ENCODE measurements around the gene RNF125.
"Not testable (repeated sequence)": the region's sequence is repeated elsewhere in the genome, so short reads cannot be mapped to it uniquely, and the experiment has no call there.

RNF125 gene

DNA sequence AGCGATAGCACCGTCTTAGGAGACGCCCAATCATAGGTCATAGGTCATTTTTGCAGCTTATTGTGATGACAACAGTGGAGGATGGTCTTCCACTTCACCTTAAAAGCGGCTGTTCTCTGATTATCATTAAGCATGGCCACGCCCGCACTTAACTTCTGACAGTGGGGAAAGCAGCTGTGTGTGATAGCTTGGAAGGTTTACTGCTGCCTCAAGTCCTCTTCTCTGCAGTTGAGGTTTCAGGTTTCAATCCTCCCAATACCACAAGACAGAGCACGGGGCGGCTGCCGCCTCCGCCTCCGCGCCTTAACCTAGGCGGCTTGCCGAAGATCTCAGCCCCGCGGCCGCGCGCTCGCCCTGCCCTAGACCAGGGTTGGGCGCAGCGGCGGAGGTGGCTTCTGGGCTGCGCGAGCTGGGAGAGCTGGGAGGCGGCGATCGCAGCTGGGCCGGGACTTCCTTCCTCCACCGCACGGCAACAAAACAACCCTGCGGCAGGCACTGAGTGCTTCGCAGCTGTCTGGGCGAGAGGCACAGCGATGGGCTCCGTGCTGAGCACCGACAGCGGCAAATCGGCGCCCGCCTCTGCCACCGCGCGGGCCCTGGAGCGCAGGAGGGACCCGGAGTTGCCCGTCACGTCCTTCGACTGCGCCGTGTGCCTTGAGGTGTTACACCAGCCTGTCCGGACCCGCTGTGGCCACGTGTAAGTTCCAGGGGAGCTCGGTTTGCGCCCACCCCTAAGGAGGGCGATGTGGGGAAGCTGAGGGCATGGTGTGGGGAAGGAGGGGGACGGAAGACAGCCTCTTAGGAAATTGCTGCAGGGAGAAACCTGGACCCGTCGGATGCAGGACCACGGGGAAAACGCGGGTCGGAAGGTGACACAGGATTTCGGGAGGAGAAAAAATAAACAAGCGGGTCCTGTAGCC is at the start of gene RNF125:
Gene RNF125, plus strand, starts transcription at position 495 of the 920 bp plus-strand sequence. Its CDS starts 39 bp downstream, at position 534.
- peak; percentile 93 for DNase-seq

DNA sequence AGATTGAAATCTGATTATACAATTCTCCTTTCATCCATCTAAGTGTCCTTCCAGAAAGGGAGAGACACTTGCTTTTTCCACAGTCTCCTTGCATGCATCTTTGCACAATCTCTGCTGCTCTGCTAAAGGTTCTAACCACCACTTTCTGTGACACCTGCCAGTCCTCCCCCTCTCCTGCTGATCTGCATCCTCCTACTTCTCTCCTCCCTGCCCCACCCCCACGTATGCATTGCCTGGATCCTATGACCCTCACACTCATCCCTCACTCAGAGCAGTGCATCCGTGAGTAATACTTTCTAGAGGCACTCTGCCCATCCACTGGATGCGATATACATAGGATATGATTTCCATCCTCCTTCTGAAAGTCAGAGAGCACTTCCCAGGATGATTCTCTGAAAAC is 48.0 kb upstream of the RNF125 start:
- DNase-seq = no peak

DNA sequence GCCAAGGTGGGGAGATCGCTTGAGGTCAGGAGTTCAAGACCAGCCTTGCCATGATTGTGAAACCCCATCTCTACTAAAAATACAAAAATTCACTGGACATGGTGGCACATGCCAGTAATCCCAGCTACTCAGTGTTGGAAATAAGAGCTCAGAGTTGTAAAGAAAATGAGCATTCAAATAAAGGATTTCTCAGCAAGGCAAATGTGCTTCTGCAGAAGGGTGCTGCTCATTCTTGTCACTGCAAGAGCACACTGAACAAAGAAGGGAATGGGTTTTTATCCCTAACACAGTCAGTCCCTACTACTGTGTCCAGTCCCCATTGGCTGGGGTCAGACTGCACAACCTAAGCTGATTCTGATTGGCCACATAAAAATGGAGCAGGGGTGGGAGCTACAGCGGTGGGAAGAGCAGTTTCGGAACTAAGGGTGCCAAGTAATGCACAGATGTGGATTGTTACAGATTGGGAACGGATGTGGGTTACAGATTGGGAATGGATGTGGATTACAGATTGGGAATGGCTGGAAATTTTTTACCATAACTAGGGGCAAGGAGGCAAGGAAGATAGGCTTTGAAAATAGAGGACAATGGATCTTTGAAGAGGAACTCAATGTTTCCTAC is 44.6 kb upstream of the RNF125 start:
- no peak for DNase-seq

DNA sequence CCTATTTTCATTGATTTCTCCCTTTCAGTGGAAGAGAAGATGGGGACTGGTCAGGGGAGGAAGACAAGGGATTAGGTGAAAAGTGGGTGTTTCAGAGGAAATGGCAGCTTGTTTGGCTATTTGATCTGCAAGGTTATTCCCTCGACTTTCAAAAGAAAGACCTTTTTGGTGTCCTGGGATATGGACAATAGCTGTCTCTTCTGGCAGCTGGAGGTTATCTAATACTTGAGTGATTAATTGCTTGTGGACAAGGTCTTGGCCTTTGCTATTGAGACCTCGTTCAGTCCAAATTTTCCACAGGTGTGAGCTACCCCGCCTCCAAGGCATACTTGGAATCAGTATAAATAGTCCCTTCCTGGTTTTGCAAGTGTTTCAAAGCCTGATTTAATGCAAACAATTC is 42.4 kb upstream of the RNF125 start:
- DNase-seq = no peak

DNA sequence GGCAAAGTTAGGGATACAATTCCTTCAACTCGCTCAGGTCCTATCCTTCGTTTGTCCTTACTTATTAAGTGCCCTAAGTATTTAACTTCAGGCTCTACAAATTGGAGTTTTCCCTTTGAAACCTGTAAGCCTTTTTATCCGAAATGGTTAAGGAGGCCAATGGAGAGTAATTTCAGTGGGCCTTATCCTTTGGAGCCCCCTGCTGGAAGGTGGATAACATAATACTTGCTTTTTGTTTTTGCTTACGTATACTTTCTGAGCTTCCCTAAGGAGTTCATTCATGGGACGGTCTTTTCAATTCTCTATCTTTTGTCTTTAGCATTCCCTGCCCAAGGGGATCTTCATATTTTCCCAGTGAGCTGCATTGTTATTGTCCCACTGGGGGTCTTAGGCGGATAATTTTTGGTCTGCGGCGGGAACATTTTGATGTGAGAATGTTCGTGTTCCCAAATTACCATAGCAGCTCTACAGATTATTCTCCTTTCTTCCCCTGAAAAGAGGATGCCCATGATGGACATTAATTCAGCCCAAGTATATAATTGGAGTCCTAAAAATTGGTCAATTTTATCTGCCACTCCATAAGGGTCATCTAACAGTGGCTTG is 41.3 kb upstream of the RNF125 start:
- peak; percentile 85 for DNase-seq

DNA sequence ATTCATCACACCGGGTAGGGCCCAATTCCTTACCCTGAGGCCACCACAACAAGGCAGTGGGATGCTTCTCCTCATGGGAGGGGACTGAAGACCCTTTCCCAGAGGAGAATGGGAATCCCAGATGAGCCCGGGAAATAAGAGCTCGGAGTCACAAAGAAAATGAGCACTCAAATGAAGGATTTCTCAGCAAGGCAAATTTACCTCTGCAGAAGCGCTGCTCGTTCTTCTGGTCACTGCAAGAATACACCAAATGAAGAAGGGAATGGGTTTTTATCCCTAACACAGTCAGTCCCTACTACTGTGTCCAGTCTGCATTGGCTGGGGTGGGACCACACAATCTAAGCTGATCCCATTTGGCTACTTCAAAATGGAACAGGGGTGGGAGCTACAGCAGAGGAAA is 40.0 kb upstream of the RNF125 start:
- DNase-seq = no peak

DNA sequence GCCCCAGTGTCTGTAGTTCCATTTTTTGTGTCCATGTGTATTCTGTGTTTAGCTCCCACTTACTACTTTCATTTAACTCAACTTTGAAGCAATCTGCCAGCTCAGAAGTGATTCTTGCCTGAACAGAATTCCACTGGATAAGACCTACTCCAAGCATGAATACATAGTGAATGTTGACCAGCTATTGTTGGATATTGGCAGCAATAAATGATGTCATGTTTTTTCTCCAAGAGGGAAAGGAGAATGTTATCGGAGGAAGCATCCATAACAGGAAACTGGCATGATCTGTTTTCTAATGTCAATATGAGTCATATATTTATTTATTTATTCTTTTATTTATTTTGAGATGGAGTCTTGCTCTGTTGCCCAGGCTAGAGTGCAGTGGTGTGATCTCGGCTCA is 38.9 kb upstream of the RNF125 start:
- no peak for DNase-seq

DNA sequence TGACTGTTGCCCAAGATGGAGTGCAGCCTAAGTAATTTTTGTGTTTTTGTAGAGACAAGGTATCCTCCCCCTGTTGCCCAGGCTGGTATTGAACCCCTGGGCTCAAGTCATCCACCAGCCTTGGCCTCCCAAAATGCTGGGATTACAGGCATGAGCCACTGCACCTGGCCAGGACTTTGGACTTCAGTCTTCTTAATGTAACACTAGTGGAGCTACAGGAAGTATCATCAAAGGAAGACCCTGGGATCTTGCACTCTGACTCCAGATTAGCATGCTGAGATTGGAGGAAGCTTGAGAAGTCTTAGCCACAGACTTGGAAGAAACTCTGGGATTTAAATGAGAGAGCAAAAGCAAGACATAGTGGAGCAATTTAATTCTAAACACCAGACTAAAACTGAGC is 37.8 kb upstream of the RNF125 start:
- no peak for DNase-seq

DNA sequence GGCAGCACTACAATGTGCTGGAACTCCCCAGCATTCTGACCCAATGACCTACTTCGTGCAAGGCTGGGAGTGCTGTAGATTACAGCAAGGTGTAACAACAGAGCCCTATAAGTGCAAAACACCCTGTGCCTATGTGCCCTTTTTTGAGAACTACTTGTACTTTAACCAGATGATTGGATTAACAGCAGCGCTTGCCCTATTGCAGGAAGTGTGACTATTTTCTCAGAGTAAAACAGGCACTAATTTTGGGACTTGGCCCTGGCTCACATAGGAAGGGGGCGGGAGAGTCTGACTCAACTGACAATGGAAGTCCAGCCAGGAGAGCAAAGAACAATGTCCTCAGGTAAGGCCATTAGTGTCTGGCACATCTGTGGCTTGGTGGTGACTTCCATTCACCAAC is 35.6 kb upstream of the RNF125 start:
- peak; percentile 32 for DNase-seq

DNA sequence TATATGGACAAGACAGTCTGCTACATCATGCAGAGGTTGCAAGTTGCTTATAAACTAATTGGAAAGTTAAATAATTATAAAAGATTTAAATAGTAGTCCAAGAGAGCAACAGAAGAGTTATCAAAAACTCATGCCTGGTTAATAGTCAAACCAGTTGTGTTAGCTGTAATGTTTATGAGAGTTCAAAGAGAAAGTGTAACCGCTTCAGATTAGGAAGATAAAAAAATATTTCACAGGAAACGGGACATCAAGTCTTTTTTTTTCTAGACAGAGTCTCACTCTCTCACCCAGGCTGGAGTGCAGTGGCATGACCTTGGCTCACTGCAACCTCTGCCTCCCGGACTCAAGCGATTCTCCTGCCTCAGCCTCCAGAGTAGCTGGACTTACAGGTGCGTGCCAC is 34.6 kb upstream of the RNF125 start:
- DNase-seq = no peak

DNA sequence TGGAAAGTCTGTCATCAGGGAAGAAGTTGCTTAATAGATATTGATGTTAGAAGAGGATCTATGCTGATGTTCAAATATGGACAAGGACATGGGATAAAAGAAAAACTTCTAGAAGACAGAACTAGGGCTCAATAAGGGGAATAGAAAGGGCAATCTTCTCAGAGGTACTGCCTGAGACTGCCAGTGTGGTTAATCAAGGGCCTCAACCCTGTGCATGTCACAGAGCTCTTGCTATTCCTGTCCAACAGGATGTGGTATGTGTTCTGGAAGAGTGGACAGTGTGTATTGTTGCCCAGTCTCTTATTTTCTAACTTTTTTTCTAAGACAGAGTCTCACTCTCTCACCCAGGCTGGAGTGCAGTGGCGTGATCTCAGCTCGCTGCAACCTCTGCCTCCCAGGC is 27.8 kb upstream of the RNF125 start:
- no peak for DNase-seq

DNA sequence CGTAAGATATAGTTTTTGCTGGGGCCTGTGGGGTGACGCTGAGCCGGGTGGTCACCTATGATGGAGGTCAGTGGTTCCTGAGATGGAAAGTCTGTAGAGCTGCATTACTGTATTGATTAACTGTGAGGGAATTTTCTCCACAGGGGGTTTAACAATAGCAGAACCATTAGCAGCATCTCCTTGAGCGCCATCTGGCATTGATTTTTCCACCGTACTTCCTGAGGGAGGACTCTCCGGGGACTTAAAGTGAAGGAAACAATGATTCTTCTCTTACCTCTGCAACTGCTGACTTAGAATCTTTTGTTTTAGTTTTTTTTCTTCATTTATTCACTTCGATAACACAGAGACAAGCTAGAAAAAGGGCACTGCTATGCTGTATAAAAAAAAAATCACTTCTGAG is 22.6 kb upstream of the RNF125 start:
- peak; percentile 59 for DNase-seq

DNA sequence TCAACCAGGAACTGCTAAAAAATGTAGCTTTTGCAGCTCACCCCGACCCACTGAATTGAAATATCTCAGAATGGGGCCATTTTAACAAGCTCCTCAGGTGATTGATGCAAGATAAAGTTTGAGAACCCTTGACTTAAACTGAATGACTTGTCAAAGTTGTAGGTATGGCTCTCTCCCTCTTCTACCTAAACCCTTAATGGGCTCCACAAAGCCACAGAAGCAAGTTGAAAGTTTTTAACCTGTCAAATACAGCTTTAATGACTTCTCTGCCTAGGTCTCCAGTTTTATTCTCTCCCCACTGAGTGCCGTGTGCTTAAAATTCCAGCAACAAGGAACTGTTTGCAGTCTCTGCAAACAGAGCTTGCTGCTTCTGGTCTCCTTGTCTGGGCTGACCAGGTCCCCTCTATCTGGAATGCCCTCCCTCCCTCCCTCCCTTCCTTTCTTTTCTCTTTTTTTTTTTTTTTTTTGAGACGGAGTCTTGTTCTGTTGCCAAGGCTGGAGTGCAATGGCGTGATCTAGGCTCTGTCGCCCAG is 19.7 kb upstream of the RNF125 start:
- DNase-seq = no peak

DNA sequence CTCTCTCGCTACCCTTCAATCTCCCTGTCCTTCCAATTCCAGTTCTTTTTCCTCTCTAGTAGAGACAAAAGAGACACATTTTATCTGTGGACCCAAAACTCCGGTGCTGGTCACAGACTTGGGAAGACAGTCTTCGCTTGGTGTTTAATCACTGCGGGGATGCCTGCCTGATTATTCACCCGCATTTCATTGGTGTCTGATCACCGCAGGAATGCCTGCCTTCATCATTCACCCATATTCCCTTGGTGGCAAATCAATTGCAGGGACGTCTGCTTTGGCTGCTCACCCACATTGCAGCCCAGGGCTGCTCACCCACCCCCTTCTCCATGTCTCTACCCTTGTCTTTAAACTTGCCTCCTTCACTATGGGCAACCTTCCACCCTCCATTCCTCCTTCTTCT is 17.5 kb upstream of the RNF125 start:
- DNase-seq = not testable (repeated sequence)

DNA sequence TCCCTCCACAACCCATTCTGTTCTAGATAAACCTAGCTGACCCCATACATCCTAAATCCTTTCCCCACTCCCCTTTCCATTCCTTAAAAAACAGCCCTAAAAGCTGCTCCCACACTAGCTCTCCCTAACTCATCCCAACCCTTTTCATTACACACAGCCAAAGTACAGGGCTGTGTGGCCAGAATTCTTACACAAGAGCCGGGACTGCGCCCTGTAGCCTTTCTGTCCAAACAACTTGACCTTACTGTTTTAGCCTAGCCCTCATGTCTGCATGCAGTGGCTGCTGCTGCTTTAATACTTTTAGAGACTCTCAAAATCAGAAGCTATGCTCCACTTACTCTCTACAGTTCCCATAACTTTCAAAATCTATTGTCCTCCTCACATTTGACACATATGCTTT is 14.8 kb upstream of the RNF125 start:
- not testable (repeated sequence) for DNase-seq

DNA sequence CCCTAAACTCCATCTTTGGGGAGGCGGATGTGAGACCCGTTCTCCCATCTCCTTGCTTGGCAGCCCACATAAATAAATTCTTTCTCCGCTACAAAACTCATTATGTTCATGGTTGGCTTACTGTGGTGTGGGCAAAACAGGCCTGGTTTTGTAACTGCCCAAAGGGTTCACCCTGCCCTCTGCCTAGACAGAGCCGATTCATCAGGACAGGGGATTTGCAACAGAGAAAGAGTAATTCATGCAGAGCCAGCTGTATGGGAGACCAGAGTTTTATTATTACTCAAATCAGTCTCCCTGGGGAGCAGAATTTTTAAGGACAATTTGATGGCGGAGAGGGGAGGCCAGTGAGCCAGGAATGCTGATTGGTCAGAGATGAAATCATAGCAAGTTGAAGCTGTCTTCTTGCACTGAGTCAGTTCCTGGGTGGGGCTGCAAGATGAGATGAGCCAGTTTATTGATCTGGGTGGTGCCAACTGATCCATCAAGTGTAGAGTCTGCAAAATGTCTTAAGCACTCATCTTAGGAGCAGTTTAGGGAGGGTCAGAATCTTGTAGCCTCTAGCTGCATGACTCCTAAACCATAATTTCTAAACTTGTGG is 8.4 kb upstream of the RNF125 start:
- no peak for DNase-seq

DNA sequence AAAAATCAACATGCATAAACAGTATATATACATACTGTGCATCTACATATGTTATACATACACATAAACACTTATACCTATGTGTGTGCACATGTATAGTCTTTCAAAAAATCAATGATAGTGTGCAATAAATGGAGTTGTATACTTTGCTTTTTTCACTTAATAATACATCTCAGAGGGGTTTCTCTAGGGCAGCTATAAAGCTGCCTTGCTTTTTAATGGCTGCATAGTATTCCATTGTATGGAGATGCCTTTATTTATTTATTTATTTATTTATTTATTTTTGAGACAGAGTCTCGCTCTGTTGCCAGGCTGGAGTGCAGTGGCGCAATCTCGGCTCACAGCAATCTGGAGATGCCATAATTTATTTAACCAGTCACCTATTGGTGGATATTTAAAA is 7.4 kb upstream of the RNF125 start:
- DNase-seq = no peak

DNA sequence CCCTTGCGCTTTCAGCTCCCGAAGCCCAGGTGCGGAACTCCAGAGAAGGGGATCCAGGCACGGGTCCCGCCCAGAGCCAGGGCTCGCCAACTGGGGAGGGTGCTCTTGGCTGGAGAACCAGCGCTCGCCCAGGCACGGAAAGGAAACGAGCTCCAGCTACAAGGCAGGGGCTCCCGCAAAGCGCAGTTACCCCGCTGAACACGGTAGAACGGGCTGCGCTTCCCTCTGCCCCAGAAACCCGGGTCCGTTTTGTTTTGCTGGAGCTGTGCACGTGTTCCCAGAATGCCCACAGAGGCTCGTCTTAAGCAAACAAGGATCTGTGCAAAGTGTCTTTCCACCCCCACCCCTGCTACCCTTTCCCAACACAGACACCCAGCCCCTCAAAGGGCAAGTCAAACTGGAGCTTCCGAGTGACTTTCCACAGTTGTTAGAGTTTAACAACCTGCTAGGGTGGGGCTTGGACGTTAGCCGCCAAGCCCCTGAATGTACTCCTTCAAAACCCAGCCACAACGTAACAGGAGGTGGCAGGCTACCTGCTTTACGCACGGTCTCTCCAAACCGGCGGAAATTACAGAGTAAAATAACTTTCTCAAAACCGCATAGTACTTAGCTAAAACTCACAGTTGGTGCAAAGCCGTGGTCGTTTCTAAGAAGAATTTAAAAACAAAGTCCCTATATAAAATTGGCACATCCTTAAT is 775 bp downstream of the RNF125 start:
- DNase-seq = peak; percentile 75

DNA sequence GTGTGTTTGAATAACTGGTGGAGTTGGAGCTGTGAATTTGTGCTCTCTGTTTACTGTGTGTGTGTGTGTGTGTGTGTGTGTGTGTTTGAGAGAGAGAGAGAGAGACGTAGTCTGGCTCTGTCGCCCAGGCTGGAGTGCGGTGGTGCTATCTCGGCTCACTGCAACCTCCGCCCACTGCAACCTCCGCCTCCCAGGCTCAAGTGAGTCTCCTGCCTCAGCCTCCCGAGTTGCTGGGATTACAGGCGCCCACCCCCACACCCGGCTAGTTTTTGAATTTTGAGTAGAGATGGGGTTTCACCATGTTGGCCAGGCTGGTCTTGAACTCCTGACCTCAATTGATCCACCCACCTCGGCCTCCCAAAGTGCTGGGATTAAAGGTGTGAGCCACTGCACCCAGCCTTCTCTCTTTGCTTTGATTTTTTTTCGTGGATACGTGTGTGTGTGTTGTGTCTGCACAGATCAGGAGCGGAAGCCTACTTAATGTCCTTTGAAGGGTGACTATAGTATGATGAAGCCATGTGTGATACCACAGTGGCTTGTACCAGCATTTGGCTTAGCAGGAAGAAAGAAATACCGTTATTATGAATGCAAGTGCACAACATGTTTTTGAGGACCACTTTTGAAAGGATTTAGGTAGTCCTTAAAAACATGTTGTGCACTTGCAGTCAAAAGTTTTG is 1.5 kb downstream of the RNF125 start:
- DNase-seq = peak; percentile 57

DNA sequence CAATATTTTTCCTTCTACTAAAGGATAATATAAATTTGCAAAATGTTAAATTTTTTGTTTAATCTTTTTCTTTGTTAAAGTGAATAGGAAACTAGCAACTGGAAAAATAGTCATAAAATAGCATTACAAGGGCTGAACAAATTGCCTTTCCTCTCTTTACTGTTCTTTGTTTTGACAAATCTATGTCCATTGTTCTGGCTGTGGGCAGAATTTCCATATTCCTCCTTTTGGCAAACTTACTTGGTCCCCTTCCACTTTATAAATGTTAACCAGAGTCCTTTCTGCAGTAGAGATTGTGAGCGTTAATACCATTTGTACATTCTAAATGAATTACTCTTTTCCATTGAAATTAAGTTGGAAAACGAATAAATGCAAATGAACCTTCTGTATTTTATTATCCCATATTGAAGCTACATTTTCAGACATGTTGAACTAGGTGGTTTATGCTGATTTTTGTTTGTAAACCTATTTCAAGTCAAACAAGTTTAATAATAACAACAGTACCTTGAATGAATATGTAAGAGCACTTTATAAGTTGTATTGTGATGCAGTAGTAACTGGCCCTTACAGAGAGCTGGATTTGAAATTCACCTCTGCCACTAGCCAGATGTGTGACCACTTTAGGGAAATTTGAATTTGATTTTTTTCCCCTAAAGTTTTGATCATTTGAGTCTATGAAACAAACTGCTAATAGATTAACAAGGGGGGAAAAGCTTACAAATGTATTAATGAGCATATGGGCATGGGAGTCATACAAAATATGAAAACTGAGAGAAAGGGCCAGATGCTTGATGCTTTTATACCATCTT is 3.3 kb downstream of the RNF125 start:
- no peak for DNase-seq

DNA sequence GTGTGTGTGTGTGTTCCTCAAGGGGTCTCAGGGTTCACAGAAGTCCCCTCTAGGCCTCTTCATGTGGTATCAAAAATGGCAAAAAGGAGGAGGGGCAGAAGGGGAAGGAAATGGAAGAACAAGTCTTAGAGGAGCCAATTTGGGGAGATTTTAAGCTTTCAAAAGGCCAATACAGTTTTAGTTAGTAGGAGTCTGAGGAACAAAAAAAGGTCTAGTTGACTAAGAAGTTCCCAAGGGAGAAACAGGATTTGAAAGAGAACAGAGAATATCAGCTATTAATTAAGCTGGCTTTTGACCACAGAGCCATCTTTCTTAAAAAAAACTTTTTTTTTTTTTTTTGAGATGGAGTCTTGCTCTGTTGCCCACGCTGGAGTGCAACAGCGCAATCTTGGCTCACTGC is 7.1 kb downstream of the RNF125 start:
- no peak for DNase-seq

Data from NCI-H69 (cell line).